Measurements from ENCODE around the gene FAM76A.

- TF ChIP-seq SP1 (IDR thresholded peaks at IDR 0.05; ENCODE audit: low read depth) = no peak
- no peak for TF ChIP-seq EZH2 (IDR thresholded peaks at IDR 0.05)
- TF ChIP-seq CTCF (IDR thresholded peaks at IDR 0.05 in 2 of 3, conservative IDR thresholded peaks at IDR 0.05 in 1 of 3; ENCODE audit: borderline replicate concordance in 1 of 3, insufficient read depth in 1 of 3, low read depth in 2 of 3, low read length in 2 of 3) = no peak
- no peak for TF ChIP-seq RAD21 (IDR thresholded peaks at IDR 0.05; ENCODE audit: low read depth)
- TF ChIP-seq FOSL1 (IDR thresholded peaks at IDR 0.05; ENCODE audit: low read depth) = no peak
- TF ChIP-seq POLR2A (IDR thresholded peaks at IDR 0.05; ENCODE audit: borderline replicate concordance, extremely low read depth, insufficient read depth, insufficient read length) = no peak
- TF ChIP-seq, protein P1, sequence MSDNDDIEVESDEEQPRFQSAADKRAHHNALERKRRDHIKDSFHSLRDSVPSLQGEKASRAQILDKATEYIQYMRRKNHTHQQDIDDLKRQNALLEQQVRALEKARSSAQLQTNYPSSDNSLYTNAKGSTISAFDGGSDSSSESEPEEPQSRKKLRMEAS (IDR thresholded peaks at IDR 0.05) = no peak
- TF ChIP-seq, protein P2, sequence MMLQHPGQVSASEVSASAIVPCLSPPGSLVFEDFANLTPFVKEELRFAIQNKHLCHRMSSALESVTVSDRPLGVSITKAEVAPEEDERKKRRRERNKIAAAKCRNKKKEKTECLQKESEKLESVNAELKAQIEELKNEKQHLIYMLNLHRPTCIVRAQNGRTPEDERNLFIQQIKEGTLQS (IDR thresholded peaks at IDR 0.05) = no peak
- TF ChIP-seq TCF7L2 (IDR thresholded peaks at IDR 0.05; ENCODE audit: borderline replicate concordance, extremely low read depth, insufficient read depth, insufficient read length) = no peak
- TF ChIP-seq SRF (IDR thresholded peaks at IDR 0.05; ENCODE audit: low read depth) = no peak
Observed at GRCh38 chr1:27811741-27812500, 86.2 kb downstream of the FAM76A start.
